Endometrial microvascular endothelial cells (primary cell): ENCODE measurements around the gene HNF1A. TPM values are rescaled to one million over a fixed set of nuclear protein-coding genes. Genes with fewer than 3 reads are reported as not detected.
"Not testable (repeated sequence)": the region's sequence is repeated elsewhere in the genome, so short reads cannot be mapped to it uniquely, and the experiment has no call there.

Experiments used
- in situ Hi-C: cut with HindIII; loops from 2 replicates; pipeline ENCODE4 v1.10.0; 2017; ENCODE audit warnings: low sequenced_read_pairs, low pct_unique_long_range_greater_than_20kb; ENCODE audit errors: inconsistent ontology term
- total RNA-seq: library from RNA; depleted of rRNA; stranded (reverse); fragments of >200 nt; gene quantifications from one replicate; pipeline ENCODE4 v1.2.3, GENCODE V29; 2015; ENCODE audit errors: inconsistent ontology term

Gene HNF1A
- total RNA-seq, 1 donor from 2014 or later = not detected

DNA sequence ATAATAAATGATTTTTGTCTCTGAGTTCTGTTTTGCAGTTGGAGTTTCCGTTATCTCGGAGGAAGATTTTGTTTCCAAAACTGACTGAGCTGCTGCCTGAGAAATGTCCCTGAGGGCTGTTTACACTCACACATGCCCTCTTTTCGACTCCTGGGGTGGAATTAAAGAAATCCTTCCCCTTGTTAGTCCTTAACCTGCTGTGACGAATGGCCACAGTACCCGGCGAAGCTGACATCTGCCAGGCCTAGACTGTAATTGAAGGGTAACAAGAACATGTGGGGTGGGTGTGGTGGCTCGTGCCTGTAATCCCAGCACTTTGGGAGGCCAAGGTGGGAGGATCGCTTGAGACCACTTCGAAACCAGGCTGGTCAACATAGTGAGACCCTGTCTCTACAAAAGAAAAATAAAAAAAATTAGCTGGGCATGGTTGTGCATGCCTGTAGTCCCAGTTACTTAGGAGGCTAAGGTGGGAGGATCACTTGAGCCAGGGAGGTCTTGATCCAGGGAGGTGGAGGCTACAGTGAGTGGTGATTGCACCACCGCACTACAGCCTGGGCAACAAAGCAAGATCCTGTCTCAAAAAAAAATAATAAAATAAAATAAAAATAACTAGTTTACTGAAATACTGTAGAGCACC is 52.4 kb downstream of the HNF1A start:
- in situ Hi-C loops = no loop called here

DNA sequence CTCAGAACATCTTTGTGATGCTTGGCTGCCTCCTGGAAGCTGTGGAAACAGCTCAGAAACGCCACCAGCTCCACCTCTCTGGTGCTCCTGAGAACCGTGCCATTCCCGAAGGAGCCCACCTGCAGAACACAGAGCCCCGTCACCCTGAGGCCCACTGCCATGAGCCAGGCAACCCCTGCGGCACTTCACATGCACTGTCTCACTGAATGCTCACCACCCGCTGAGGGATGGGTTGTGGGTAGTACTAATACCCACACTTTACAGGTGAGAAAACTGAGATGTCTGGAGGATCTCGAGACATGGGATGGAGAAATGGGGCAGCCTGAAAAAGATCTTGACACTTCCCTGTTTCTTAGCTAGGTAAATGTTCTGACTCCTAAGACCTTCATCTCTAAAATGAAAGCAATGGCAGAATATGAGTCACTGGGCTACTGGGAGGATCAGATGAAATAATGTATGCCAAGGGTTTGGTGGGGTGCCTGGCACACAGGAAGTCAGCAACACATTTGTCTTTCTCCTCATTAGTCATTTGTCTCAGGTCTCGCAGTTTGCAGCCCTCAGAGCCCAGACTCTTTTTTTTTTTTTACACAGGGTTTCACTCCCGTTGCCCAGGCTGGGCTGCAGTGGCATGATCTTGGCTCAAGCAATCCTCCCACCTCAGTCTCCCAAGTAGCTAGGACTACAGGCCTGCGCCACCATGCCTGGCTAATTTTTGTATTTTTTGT is 55.4 kb downstream of the HNF1A start:
- in situ Hi-C loops = no loop called here

DNA sequence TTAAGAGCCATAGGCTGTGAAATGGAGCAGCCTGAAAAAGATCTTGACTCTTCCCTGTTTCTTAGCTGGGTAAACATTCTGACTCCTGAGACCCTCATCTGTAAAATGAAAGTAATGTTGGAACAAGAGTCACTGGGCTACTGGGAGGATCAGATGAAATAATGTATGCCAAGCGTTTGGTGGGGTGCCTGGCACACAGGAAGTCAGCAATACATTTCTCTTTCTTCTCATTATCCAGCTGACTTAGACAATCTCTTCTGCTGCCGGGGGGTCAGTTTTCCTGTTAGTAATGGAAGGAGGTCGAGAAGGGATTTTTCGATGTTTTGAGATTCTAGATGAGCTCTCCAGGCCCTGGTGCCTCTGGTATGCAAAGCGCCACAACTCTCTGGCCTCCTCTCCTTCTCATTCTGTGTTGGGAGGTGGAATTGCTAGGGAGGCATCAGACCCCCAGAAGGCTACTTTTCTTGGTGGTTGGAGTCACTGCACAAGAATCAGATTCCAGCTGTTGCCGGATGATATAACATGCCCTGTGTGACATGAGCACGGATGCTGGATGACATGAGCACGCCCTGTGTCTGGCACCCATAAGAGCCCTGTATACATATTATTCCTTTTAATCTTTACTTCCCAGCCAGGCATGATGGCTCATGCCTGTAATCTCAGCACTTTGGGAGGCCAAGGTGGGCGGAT is 56.4 kb downstream of the HNF1A start:
- in situ Hi-C loops = no loop called here

DNA sequence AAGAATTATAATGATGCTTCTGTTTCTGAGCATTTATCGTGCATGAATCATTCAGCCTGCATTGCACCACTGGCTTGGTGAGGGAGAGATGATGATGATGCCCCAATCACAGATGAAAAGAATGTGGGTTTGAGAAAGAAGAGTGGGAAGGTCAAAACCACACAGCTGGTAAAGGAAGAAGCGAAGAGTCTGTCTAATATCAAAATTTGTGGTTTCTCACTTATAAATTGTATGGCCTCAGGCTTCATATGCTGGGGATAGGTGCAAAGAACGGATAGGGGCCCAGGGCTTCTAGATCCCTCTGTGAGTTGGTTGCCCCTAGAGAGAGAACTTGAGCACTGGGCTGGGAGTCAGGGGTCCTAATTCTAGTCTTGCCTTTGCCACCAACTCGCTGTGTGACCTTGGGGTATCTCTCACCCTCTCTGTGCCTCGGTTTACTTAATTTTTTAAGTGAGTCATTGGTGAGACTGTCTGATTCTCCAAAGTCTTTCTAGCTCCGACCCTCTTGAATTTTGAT is 58.5 kb downstream of the HNF1A start:
- in situ Hi-C loops = no loop called here

DNA sequence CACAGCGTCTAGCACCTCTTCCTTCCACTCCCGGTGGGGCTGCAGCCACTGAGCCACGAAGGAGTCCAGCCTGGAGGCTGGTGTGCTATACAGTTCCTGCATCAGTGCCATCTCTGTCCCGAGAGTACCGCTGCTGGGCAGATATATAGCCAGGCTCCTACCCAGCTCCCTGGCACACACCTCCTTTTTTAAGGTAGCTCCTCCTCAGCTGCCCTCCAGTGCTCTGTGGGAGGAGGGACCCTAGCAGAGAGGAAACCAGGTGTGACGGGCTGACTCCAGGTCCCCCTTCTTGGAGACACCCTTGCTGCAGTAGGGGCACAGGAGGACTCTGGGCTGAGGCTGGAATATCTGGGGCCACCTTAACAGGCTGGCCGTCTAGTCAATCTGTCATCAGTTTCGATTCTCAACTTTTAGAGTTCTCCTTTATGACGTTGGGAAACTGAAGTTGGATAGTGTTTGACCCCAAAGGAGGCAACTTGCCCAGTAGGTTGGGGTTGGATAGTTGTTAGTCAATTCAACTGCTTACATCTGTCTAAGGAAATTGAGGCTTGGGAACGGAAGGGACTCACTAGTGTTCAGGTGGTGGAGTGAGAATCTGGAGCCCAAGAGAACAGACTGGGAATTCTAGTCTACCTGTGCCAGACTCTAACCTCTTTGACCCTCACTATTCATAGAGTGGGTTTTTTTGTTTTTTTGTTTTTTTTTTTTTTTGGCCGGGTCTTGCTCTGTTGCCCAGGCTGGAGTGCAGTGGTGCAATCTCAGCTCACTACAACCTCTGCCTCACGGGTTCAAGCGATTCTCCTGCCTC is 60.7 kb downstream of the HNF1A start, which contains the start of gene OASL:
Gene OASL (minus strand): TSS at position 386 of the 808 bp plus-strand sequence. CDS start 275 bp downstream, at position 111.
- in situ Hi-C loops = no loop called here

DNA sequence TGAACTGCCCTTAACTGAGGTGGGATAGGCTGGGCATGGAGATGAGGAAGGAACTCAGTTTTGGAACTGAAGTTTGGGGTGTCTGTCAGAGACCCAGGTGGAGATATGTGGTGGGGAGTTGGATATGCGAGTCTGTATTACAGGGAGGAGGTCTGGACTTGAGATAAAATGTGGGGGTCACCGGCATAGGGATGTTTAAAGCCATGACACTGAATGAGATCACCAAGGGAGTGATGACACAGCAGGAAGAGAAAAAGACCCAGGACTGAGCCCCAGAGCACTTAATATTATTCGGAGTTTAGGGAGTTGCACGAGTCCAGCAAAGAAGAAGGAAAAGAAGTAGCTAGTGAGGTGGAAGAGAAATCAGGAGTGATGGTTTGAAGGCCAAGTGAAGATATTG is 64.7 kb downstream of the HNF1A start:
- in situ Hi-C loops = no loop called here

DNA sequence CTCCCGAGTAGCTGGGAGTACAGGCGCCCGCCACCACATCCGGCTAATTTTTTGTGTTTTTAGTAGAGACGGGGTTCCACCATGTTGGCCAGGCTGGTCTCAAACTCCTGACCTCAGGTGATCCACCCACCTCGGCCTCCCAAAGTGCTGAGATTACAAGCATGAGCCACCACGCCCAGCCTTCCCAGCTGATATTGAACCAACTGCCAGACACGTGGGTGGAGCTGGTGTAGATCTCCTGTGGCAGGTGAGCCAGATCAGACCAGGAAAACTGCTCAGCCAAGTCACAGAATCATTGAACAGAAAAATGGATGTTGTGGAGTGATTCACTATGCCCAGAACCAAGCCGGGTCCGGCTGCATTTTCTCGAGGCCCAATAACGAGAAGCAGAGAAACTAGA is 69.1 kb downstream of the HNF1A start:
- in situ Hi-C loops = not testable (repeated sequence)

DNA sequence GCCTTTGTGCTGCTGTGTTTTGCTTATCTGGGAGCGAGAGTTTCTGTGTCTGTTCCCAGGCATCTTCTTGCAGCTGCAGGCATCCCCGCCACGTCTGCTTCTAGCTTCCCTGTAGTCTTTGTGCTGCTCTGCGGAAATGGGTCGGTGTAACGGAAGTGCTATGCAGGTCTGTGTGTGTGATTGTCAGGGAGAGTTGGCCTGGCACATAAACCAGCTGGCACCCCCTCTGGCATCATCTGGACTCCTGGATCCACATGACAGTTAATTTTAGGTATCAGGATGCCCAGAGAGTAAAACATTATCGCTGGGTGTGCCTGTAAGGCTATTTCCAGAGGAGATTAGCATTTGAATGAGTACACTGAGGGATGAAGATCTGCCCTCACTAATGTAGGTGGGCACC is 70.1 kb downstream of the HNF1A start:
- in situ Hi-C loops = no loop called here

DNA sequence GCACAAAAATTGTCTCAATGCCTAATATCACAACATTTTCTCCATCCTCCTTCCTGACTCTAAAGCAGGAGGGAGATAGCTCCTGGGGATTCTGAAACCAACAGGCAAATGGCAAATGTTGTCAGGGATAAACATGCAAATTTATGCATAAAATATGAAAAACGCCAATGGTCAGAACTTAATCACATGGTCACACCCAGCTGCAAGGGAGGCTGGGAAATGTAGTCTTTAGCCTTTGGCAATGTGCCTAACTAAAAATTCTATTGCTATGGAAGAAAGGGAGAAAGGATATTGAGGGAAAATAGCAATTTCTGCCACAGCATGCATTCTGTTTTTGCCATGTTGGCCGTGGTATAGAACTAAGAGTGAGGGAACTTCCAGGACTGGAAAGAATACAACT is 72.4 kb downstream of the HNF1A start:
- in situ Hi-C loops = no loop called here

Other genes starting within 250 kb of the HNF1A start
- 14.1 TPM for gene SPPL3, start 74.2 kb upstream of the HNF1A start, total RNA-seq
- gene C12orf43, start 37.9 kb downstream of the HNF1A start, total RNA-seq = 12.8 TPM
- 3.9 TPM for gene OASL, start 60.7 kb downstream of the HNF1A start, total RNA-seq
- 2.3 TPM for gene P2RX7, start 154.3 kb downstream of the HNF1A start, total RNA-seq
- 49.0 TPM for gene P2RX4, start 231.6 kb downstream of the HNF1A start, total RNA-seq